GM23338 (cell line): ENCODE data around the gene SORCS2. TPM values are rescaled to one million over a fixed set of nuclear protein-coding genes. Genes with fewer than 3 reads are reported as not detected.

Experiments used
- ATAC-seq: fragments of 200-7000 bp; cut with Tn5 transposase; 3 replicates; pipeline ENCODE4 v1.9.1; 2020
- DNase-seq: peaks from one replicate; pipeline ENCODE4 v3.0.0-alpha.2; 2015; ENCODE audit warnings: low spot score
- H2AFZ ChIP-seq: fragments of 200-600 bp; sonication (generic); 2 replicates; pipeline ENCODE4 v1.8.0; 2016; ENCODE audit warnings: antibody characterized with exemption, mild to moderate bottlenecking, moderate library complexity
- H3F3A ChIP-seq: fragments of 200-600 bp; sonication (generic); replicated peaks from 2 replicates; pipeline ENCODE4 v1.8.0; 2017; ENCODE audit warnings: antibody characterized with exemption, mixed run types, low read depth
- H3K27ac ChIP-seq: fragments of 200-600 bp; sonication (generic); 2 replicates; pipeline ENCODE4 v1.6.1; 2016; ENCODE audit warnings: low read depth
- H3K27me3 ChIP-seq: fragments of 200-600 bp; sonication (generic); 2 replicates; pipeline ENCODE4 v1.8.0; 2016; ENCODE audit warnings: mild to moderate bottlenecking, mixed run types, moderate library complexity; ENCODE audit not compliant: insufficient read depth
- H3K36me3 ChIP-seq: fragments of 200-600 bp; sonication (generic); 2 replicates; pipeline ENCODE4 v1.8.0; 2016; ENCODE audit warnings: mild to moderate bottlenecking; ENCODE audit not compliant: insufficient read depth
- H3K4me1 ChIP-seq: fragments of 200-600 bp; sonication (generic); 2 replicates; pipeline ENCODE4 v1.8.0; 2016; ENCODE audit warnings: mild to moderate bottlenecking, moderate library complexity; ENCODE audit not compliant: insufficient read depth
- H3K4me2 ChIP-seq: fragments of 200-600 bp; sonication (generic); 2 replicates; pipeline ENCODE4 v1.7.1; 2017; ENCODE audit warnings: mixed run types
- H3K4me3 ChIP-seq: fragments of 200-600 bp; sonication (generic); 2 replicates; pipeline ENCODE4 v1.6.1; 2016; ENCODE audit warnings: mixed run types
- H3K79me2 ChIP-seq: fragments of 200-600 bp; sonication (generic); replicated peaks from 2 replicates; pipeline ENCODE4 v1.8.0; 2017; ENCODE audit warnings: mild to moderate bottlenecking; ENCODE audit not compliant: insufficient read depth
- H3K9me2 ChIP-seq: fragments of 200-600 bp; sonication (generic); 2 replicates; pipeline ENCODE4 v1.8.0; 2017; ENCODE audit not compliant: insufficient read depth
- H4K20me1 ChIP-seq: fragments of 200-600 bp; sonication (generic); replicated peaks from 2 replicates; pipeline ENCODE4 v1.8.0; 2017; ENCODE audit warnings: mild to moderate bottlenecking; ENCODE audit not compliant: insufficient read depth
- H3K27ac Mint-ChIP-seq: 2 replicates; pipeline ENCODE4 v1.8.0; 2020; ENCODE audit warnings: inconsistent platforms, mild to moderate bottlenecking, moderate library complexity, mixed read lengths
- H3K27me3 Mint-ChIP-seq: 3 replicates; pipeline ENCODE4 v1.8.0; 2022; ENCODE audit warnings: low read depth, mild to moderate bottlenecking, moderate library complexity, mixed read lengths, inconsistent platforms; ENCODE audit not compliant: insufficient read depth, poor library complexity
- H3K36me3 Mint-ChIP-seq: 3 replicates; pipeline ENCODE4 v1.8.0; 2021; ENCODE audit warnings: low read depth, mild to moderate bottlenecking, inconsistent platforms, moderate library complexity, mixed read lengths
- H3K4me1 Mint-ChIP-seq: 3 replicates; pipeline ENCODE4 v1.8.0; 2020; ENCODE audit warnings: mild to moderate bottlenecking, inconsistent platforms, mixed read lengths
- H3K4me3 Mint-ChIP-seq: 3 replicates; pipeline ENCODE4 v1.8.0; 2021; ENCODE audit warnings: moderate library complexity, mild to moderate bottlenecking, inconsistent platforms, mixed read lengths
- H3K9me3 Mint-ChIP-seq: 3 replicates; pipeline ENCODE4 v1.8.0; 2020; ENCODE audit warnings: moderate library complexity, mild to moderate bottlenecking, inconsistent platforms, mixed read lengths
- EZH2 ChIP-seq: fragments of 200-600 bp; sonication (generic); IDR thresholded peaks from one replicate; pipeline ENCODE4 v1.8.0; 2017; ENCODE audit warnings: antibody characterized with exemption, mild to moderate bottlenecking, low read depth; ENCODE audit not compliant: unreplicated experiment
- JUNB ChIP-seq: IDR thresholded peaks from one replicate; pipeline ENCODE4 v1.6.1; 2016; ENCODE audit warnings: antibody characterized with exemption; ENCODE audit not compliant: unreplicated experiment
- POLR2AphosphoS5 ChIP-seq: IDR thresholded peaks from 2 replicates; pipeline ENCODE4 v1.6.1; 2016; ENCODE audit warnings: antibody characterized with exemption, low read depth
- REST ChIP-seq: IDR thresholded peaks from one replicate; pipeline ENCODE4 v1.6.1; 2018; ENCODE audit warnings: antibody characterized with exemption; ENCODE audit not compliant: unreplicated experiment
- ZNF114 ChIP-seq: fragments of 250-450 bp; sonication (Bioruptor Pico); IDR thresholded peaks from 2 replicates; pipeline ENCODE4 v1.5.0; 2020; ENCODE audit warnings: mild to moderate bottlenecking, moderate library complexity
- ZNF331 ChIP-seq: fragments of 250-450 bp; sonication (Bioruptor Pico); IDR thresholded peaks from 2 replicates; pipeline ENCODE4 v1.5.0; 2020; ENCODE audit warnings: low read depth, mild to moderate bottlenecking, moderate library complexity
- ZNF462 ChIP-seq: fragments of 250-450 bp; sonication (Bioruptor Pico); IDR thresholded peaks from 2 replicates; pipeline ENCODE4 v1.5.0; 2020; ENCODE audit warnings: mild to moderate bottlenecking, moderate library complexity
- polyA plus RNA-seq: library from polyadenylated mRNA; unstranded; fragments of >200 nt; fragmentation: Nextera tagmentation; extraction: Ambion mirVana; gene quantifications from 2 replicates; pipeline ENCODE4 v1.2.1, GENCODE V29; 2016
- total RNA-seq: library from RNA; depleted of rRNA; stranded (reverse); fragments of >200 nt; shearing (Covaris generic); gene quantifications from 2 replicates; pipeline ENCODE4 v1.2.3, GENCODE V29; 2014

The SORCS2 gene
- total and polyA plus RNA-seq, 2 experiments from 2014 or later = 0.47 to 2.4 TPM

GRCh38 chr4:7276515-7276914 is 84.2 kb downstream of the SORCS2 start (continued):
- TF ChIP-seq EZH2 = no peak
- no peak for TF ChIP-seq POLR2AphosphoS5
- TF ChIP-seq JUNB = no peak
- TF ChIP-seq ZNF331 (CRISPR knock-in tag) = no peak
- no peak for TF ChIP-seq ZNF114
- TF ChIP-seq ZNF462 = no peak

GRCh38 chr4:7278071-7278765 is 85.9 kb downstream of the SORCS2 start:
- no peaks in the 10 kb centered on the region; the same call in 1 of the 3 replicates for H3K4me1 Mint-ChIP-seq
- ATAC-seq (no peak; the same call in 2 of the 3 replicates), DNase-seq (no peak)
- H3K4me1 ChIP-seq = no peaks in the 10 kb centered on the region
- H3F3A ChIP-seq = no peaks in the 10 kb centered on the region
- H3K79me2 ChIP-seq = no peaks in the 10 kb centered on the region
- no peaks in the 10 kb centered on the region for H3K36me3 Mint-ChIP-seq
- H3K27ac Mint-ChIP-seq = no peak overlapping the region
- no peaks in the 10 kb centered on the region; the same call in 2 of the 3 replicates for H3K9me3 Mint-ChIP-seq
- no peak overlapping the region for H3K4me3 ChIP-seq
- no peak overlapping the region for H3K4me2 ChIP-seq
- H3K27me3 Mint-ChIP-seq = peaks cover 5% of the 10 kb centered on the region
- no peaks in the 10 kb centered on the region for H3K27me3 ChIP-seq
- no peak overlapping the region for H3K27ac ChIP-seq
- no peaks in the 10 kb centered on the region for H3K9me2 ChIP-seq
- H3K36me3 ChIP-seq = no peaks in the 10 kb centered on the region
- TF ChIP-seq REST = no peak
- H3K4me3 Mint-ChIP-seq = no peak overlapping the region
- H2AFZ ChIP-seq = no peak overlapping the region
- no peaks in the 10 kb centered on the region for H4K20me1 ChIP-seq
